Measurements from ENCODE around the gene ZFR.

GRCh38 chr5:32432633-32433032, 11.9 kb downstream of the ZFR start:
- TF ChIP-seq POLR2A (IDR thresholded peaks at IDR 0.05; ENCODE audit: low read length) (no peak), CHD2 (IDR thresholded peaks at IDR 0.05; ENCODE audit: low read length, partially characterized antibody) (no peak), ESRRA (IDR thresholded peaks at IDR 0.05; ENCODE audit: borderline replicate concordance, low read length) (no peak)

Measured in A549 (cell line).